ENCODE results near the gene TMEM209.
"Not testable (repeated sequence)": the region's sequence is repeated elsewhere in the genome, so short reads cannot be mapped to it uniquely, and the experiment has no call there.

TMEM209 gene

DNA sequence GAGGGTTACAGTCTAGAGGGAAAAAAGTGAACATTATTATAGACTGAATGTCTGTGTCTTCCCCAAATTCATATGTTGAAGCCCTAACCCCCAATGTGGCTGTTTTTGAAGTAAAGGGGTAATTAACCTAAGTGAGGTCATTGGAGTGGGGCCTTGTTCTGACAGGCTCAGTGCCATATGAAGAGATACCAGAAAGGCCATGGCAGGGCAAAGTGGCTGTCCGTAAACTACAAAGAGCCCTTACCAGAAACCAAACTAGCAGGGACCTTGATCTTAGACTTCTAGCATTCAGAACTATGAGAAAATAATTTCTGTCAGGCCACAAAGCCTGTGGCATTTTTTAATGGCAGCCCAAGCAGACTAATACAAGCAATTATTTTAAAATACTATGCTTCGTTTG is 8.7 kb downstream of the TMEM209 start:
- peaks cover 96% of the 10 kb centered on the region for H3K36me3 Mint-ChIP-seq (ENCODE audit: low read depth)
- peaks cover 4% of the 10 kb centered on the region for H3K4me1 Mint-ChIP-seq
- no peaks in the 10 kb centered on the region for H3K9me3 Mint-ChIP-seq
- H3K27ac Mint-ChIP-seq, result peak overlapping the region; percentile 26
- TF ChIP-seq, protein P1, sequence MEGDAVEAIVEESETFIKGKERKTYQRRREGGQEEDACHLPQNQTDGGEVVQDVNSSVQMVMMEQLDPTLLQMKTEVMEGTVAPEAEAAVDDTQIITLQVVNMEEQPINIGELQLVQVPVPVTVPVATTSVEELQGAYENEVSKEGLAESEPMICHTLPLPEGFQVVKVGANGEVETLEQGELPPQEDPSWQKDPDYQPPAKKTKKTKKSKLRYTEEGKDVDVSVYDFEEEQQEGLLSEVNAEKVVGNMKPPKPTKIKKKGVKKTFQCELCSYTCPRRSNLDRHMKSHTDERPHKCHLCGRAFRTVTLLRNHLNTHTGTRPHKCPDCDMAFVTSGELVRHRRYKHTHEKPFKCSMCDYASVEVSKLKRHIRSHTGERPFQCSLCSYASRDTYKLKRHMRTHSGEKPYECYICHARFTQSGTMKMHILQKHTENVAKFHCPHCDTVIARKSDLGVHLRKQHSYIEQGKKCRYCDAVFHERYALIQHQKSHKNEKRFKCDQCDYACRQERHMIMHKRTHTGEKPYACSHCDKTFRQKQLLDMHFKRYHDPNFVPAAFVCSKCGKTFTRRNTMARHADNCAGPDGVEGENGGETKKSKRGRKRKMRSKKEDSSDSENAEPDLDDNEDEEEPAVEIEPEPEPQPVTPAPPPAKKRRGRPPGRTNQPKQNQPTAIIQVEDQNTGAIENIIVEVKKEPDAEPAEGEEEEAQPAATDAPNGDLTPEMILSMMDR (IDR thresholded peaks at IDR 0.05), result no peak
- no peak for DNase-seq
- H3K27me3 Mint-ChIP-seq (ENCODE audit: low read depth, poor library complexity), result no peaks in the 10 kb centered on the region
- no peak overlapping the region for H3K4me3 Mint-ChIP-seq

DNA sequence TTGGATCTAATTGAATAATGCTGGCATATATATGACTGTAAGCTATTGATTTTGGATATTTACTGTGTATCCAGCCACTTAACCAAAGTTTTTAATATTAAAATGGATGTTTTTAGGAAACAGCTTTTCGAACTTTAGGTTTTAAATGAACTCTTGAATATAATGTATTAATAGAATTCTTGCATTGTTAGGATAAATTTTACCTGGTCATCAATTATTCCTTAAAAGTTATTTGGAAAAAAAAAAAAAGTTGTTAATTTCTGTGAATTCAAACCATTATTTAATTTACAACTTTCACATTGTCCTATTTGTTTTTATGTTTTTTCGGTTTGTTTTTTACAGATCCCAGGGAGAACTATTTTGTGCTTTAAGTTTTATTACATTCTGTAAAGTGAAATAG is 9.8 kb downstream of the TMEM209 start:
- H3K4me1 Mint-ChIP-seq, result no peaks in the 10 kb centered on the region
- no peaks in the 10 kb centered on the region for H3K27me3 Mint-ChIP-seq (ENCODE audit: low read depth, poor library complexity)
- H3K36me3 Mint-ChIP-seq (ENCODE audit: low read depth), result peaks cover 91% of the 10 kb centered on the region
- TF ChIP-seq, protein P1 (IDR thresholded peaks at IDR 0.05), result no peak
- no peak overlapping the region for H3K27ac Mint-ChIP-seq
- no peak overlapping the region for H3K4me3 Mint-ChIP-seq
- H3K9me3 Mint-ChIP-seq, result no peaks in the 10 kb centered on the region
- no peak for DNase-seq

DNA sequence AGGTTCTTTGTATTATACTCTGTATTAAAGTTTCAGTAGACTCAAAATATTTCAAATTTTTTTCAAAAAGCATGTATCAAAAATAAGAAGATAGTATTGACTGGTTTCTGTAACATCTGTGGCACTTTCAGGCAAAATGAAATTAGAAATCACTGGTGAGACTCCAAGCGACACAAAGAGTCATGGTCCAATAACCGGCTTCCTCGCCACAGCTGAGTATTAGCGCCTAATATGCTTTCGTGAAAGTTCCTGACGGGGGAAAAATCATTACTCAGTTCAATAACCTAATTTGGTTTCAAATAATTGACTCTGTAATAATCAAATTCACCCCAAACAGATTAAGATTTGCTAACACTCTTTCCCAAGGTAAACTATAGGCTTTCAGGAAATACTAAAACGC is 13.4 kb downstream of the TMEM209 start:
- TF ChIP-seq, protein P1 (IDR thresholded peaks at IDR 0.05), result no peak
- no peaks in the 10 kb centered on the region for H3K4me1 Mint-ChIP-seq
- no peaks in the 10 kb centered on the region for H3K9me3 Mint-ChIP-seq
- DNase-seq, result no peak
- no peak overlapping the region for H3K4me3 Mint-ChIP-seq
- H3K27me3 Mint-ChIP-seq (ENCODE audit: low read depth, poor library complexity), result peaks cover 4% of the 10 kb centered on the region
- peaks cover 88% of the 10 kb centered on the region for H3K36me3 Mint-ChIP-seq (ENCODE audit: low read depth)
- no peak overlapping the region for H3K27ac Mint-ChIP-seq

DNA sequence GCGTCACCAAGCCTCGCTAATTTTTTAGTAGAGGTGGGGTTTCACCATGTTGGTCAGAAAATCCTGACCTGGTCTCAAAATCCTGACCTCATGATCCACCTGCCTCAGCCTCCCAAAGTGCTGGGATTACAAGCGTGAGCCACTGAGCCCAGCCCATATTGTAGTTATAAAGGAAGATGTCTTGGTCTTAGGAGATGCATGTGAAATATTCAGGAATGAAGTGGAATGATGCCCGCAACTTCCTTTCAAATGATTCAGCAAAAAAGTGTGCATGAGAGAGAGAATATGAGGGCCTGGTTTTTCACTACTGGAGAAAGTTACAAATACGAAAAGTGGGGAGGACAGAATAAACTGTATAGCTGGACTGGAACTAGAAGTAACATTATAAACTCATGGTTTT is 15.9 kb downstream of the TMEM209 start:
- TF ChIP-seq, protein P1 (IDR thresholded peaks at IDR 0.05), result no peak
- H3K4me3 Mint-ChIP-seq, result no peak overlapping the region

DNA sequence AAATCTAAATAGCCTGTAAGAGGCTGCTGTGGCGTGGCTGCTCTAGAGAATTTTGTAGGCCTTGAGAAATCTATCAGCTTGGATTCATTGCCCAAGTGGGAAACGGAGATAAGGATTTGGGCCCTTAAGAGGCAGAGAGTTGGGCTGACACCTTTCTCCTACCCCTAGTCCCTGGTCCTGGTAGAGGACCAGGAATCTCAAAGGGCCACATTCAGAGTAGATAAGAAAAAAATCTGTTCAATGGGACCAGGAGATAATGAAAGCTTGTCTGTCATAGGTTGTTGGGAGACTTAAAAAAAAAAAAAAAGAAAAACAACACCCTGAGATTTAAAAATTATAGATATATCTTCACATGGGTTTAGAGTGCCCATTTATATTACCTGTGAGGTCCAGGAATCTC is 17.8 kb downstream of the TMEM209 start:
- TF ChIP-seq, protein P1 (IDR thresholded peaks at IDR 0.05), result no peak
- Mint-ChIP-seq H3K4me3 (no peak overlapping the region), H3K4me1 (no peaks in the 10 kb centered on the region), H3K9me3 (no peaks in the 10 kb centered on the region), H3K27me3 (ENCODE audit: low read depth, poor library complexity) (peaks cover 4% of the 10 kb centered on the region), H3K27ac (no peak overlapping the region), H3K36me3 (ENCODE audit: low read depth) (peaks cover 84% of the 10 kb centered on the region)
- no peak for DNase-seq

More for the DNA sequence above, 15.9 kb downstream of the TMEM209 start:
- H3K36me3 Mint-ChIP-seq (ENCODE audit: low read depth), result peaks cover 85% of the 10 kb centered on the region
- H3K27me3 Mint-ChIP-seq (ENCODE audit: low read depth, poor library complexity), result peaks cover 4% of the 10 kb centered on the region
- H3K27ac Mint-ChIP-seq, result peak overlapping the region; percentile 15
- no peaks in the 10 kb centered on the region for H3K4me1 Mint-ChIP-seq
- no peaks in the 10 kb centered on the region for H3K9me3 Mint-ChIP-seq
- no peak for DNase-seq

DNA sequence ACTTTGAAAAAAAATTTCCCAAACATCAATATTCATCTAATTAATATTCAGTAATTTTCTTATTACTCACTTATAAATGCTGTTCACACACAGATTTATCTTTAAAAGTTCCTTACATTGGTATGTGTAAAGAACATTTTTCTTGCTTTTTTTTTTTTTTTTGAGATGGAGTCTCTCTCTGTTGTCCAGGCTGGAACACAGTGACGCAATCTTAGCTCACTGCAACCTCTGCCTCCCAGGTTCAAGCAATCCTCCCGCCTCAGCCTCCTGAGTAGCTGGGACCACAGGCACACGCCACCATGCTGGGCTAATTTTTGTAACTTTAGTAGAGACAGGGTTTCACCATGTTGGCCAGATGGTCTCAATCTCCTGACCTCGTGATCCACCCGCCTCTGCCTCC is 20.9 kb downstream of the TMEM209 start:
- not testable (repeated sequence) for H3K9me3 Mint-ChIP-seq; H3K27me3 Mint-ChIP-seq (ENCODE audit: low read depth, poor library complexity); H3K4me3 Mint-ChIP-seq; H3K4me1 Mint-ChIP-seq; DNase-seq; H3K27ac Mint-ChIP-seq
- H3K36me3 Mint-ChIP-seq (ENCODE audit: low read depth), result peaks cover 83% of the 10 kb centered on the region

Measured in nephron progenitor cell (in vitro differentiated cells).